Mesothelial cell of epicardium (in vitro differentiated cells): Measurements from ENCODE around the gene MVK. TPM values are rescaled to one million over a fixed set of nuclear protein-coding genes. Genes with fewer than 3 reads are reported as not detected.

Source experiments
- DNase-seq, 2 experiments: peaks; one replicate each; pipeline ENCODE4 v3.0.0; 2021; ENCODE audit warnings: low spot score in 2 of 2; ENCODE audit not compliant: unreplicated experiment in 2 of 2
- H3K27ac Mint-ChIP-seq: 2 replicates; pipeline ENCODE4 v1.8.0; 2021; ENCODE audit warnings: mixed read lengths
- H3K27me3 Mint-ChIP-seq: 2 replicates; pipeline ENCODE4 v1.8.0; 2021; ENCODE audit warnings: low read depth, mixed read lengths
- H3K36me3 Mint-ChIP-seq: 2 replicates; pipeline ENCODE4 v1.8.0; 2021; ENCODE audit warnings: mixed read lengths
- H3K4me1 Mint-ChIP-seq: 2 replicates; pipeline ENCODE4 v1.8.0; 2021; ENCODE audit warnings: mixed read lengths
- H3K4me3 Mint-ChIP-seq: 2 replicates; pipeline ENCODE4 v1.8.0; 2021; ENCODE audit warnings: mild to moderate bottlenecking, moderate library complexity, mixed read lengths
- H3K9me3 Mint-ChIP-seq: 2 replicates; pipeline ENCODE4 v1.8.0; 2021; ENCODE audit warnings: mixed read lengths
- total RNA-seq: library from RNA; stranded (reverse); gene quantifications from 3 replicates; pipeline ENCODE4 v1.2.1, GENCODE V29; 2021
- TF ChIP-seq, protein P1 (sequence below): fragments of 200-600 bp; sonication (generic); IDR thresholded peaks from one replicate; pipeline ENCODE4 v1.5.0; 2021; ENCODE audit warnings: antibody characterized with exemption; ENCODE audit not compliant: unreplicated experiment

The MVK gene
- total RNA-seq, 1 donor from 2014 or later = 18.0 TPM

DNA sequence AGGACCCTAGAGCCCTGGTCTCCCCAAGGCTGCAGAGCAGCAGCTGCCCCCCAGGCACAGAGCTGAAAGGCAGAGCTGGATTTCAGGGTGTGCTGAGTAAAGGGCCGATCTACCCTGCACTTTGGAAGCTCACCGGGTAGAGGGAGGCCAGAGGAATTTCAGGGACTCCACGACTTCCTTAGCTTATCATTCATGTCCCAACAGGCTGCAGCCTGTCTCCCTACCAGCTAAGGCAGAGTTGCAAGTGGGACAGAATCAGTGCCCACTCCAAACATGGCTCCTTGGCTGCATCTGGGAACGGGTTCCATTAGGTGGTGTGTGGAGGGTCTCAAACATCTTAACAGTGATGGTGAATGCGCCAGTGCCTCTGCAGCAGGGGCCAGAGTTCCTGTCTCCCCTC is 27.8 kb upstream of the MVK start:
- no peak overlapping the region for H3K4me3 Mint-ChIP-seq
- H3K27ac Mint-ChIP-seq = no peak overlapping the region
- no peak for DNase-seq
- peaks cover 32% of the 10 kb centered on the region for H3K27me3 Mint-ChIP-seq
- H3K36me3 Mint-ChIP-seq = no peaks in the 10 kb centered on the region
- no peaks in the 10 kb centered on the region for H3K9me3 Mint-ChIP-seq
- TF ChIP-seq, protein P1, sequence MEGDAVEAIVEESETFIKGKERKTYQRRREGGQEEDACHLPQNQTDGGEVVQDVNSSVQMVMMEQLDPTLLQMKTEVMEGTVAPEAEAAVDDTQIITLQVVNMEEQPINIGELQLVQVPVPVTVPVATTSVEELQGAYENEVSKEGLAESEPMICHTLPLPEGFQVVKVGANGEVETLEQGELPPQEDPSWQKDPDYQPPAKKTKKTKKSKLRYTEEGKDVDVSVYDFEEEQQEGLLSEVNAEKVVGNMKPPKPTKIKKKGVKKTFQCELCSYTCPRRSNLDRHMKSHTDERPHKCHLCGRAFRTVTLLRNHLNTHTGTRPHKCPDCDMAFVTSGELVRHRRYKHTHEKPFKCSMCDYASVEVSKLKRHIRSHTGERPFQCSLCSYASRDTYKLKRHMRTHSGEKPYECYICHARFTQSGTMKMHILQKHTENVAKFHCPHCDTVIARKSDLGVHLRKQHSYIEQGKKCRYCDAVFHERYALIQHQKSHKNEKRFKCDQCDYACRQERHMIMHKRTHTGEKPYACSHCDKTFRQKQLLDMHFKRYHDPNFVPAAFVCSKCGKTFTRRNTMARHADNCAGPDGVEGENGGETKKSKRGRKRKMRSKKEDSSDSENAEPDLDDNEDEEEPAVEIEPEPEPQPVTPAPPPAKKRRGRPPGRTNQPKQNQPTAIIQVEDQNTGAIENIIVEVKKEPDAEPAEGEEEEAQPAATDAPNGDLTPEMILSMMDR = no peak
- H3K4me1 Mint-ChIP-seq = no peaks in the 10 kb centered on the region

DNA sequence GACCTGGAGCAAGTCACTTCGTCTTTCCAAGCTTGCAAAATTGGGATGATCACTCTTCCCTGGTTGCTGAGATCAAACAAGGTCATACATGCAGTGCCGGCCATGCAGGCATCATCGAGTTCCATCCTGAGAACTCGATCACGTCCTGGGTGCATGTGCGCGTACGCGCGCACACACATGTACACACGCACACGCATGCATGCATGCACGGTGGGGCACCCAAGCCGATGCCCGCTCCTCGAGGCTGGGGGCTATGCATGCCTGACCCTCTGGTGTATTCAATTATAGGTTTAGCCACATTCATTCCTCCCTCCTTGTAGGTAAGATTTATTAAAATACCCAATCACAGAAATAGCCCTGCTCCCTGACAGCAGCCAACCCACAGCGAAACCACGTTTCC is 26.3 kb upstream of the MVK start:
- peaks cover 32% of the 10 kb centered on the region for H3K27me3 Mint-ChIP-seq
- H3K36me3 Mint-ChIP-seq = no peaks in the 10 kb centered on the region
- H3K4me1 Mint-ChIP-seq = no peaks in the 10 kb centered on the region
- no peaks in the 10 kb centered on the region for H3K9me3 Mint-ChIP-seq
- no peak overlapping the region for H3K27ac Mint-ChIP-seq
- no peak overlapping the region for H3K4me3 Mint-ChIP-seq
- TF ChIP-seq, protein P1 = no peak
- no peak for DNase-seq

DNA sequence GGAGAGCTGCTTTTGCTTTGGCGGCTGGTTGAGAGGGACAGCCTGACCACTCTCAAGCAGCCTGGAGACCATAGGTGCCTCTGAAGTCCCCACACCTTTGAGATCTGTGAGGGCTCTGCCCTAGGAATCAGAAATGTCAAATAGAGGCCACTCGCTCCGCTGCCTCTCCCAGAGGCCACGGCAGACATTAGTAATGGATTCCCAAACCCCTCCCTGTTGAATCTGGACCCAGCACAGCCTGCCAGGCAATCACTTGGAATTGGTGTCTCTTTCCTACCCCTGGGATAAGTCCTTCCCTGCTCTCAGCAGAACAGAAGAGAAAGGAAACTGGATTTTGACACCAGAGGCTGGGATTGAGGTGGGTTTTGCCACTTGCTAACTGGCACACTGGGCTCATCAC is 25.3 kb upstream of the MVK start:
- DNase-seq = no peak
- Mint-ChIP-seq H3K36me3 (no peaks in the 10 kb centered on the region), H3K4me3 (no peak overlapping the region), H3K27me3 (peaks cover 32% of the 10 kb centered on the region), H3K27ac (no peak overlapping the region), H3K4me1 (no peaks in the 10 kb centered on the region), H3K9me3 (no peaks in the 10 kb centered on the region)
- TF ChIP-seq, protein P1 = no peak

DNA sequence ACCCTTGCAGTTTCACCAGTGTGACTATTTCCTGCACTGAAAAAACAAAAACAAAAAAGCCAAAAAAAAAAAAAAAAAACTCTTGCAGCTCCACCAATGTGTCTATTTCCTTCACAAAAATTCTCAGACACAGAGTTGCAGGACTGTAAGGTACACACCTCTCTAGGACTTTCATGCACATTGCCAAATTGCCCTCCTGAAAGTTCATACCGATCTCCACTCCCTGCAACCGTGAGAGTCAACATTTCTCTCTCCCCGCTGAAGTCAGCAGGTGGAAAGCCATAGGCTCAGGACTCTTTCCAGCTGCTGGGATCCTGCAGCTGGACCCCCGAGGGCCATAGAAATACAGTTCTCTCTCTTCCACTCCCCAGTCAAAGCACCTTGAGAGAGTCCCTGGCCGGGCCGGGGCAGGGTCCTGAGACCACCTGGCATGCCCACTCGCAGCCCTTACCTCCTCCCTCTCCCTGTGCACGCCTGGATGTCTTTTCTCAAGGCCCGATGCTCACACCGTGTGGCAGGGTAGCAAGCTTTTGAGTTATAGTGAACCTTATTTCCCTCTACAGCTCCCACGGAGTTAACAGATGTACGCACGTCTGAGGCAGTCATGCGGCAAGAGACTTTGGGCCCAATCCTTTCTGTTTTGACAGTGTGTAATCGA is 23.9 kb upstream of the MVK start:
- peaks cover 35% of the 10 kb centered on the region for H3K27me3 Mint-ChIP-seq
- H3K27ac Mint-ChIP-seq = no peak overlapping the region
- no peaks in the 10 kb centered on the region for H3K36me3 Mint-ChIP-seq
- TF ChIP-seq, protein P1 = no peak
- no peaks in the 10 kb centered on the region for H3K4me1 Mint-ChIP-seq
- no peaks in the 10 kb centered on the region for H3K9me3 Mint-ChIP-seq
- no peak for DNase-seq
- H3K4me3 Mint-ChIP-seq = no peak overlapping the region

DNA sequence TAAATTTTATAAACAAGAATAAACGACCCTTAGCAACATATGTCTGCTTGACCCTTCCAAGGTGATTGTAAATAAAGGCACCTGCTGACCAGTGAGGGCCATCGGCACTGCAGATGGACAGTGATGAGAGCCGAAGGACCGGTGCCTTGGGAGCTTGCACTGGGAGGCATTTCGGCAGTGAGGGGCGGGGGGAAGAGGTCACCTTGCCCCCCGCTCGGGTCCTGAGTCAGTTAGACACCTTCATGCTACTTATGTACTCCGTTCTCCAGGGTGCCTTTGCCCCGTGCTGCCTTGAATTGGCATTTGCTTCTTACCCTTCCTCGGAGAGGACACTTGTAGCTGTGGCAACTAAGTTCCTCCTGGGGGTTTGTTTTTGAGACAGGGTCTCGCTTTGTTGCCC is 23.3 kb upstream of the MVK start:
- Mint-ChIP-seq H3K27me3 (peaks cover 35% of the 10 kb centered on the region), H3K4me3 (no peak overlapping the region), H3K4me1 (no peaks in the 10 kb centered on the region), H3K9me3 (no peaks in the 10 kb centered on the region), H3K36me3 (no peaks in the 10 kb centered on the region), H3K27ac (no peak overlapping the region)
- TF ChIP-seq, protein P1 = no peak
- no peak for DNase-seq

DNA sequence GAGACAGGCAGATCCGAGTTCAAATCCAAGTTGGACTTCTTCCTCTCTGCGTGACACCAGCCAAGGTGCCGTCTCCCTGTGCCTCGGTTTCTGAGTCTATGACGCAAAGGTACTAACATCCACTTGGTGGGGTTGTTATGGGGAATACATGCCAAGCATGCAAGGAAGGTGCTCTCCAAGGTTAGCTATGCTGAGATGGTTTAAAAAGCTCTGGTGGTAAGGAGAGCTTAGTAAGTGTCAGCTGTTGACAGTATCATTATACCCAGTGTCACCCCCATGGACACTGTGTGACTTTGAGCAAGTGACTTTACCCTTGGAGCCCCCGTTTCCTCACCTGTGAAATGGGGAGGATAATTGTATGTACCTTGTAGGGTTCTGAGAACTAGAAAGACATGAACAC is 22.5 kb upstream of the MVK start:
- Mint-ChIP-seq H3K27me3 (peaks cover 35% of the 10 kb centered on the region), H3K4me1 (no peaks in the 10 kb centered on the region), H3K27ac (no peak overlapping the region), H3K4me3 (no peak overlapping the region), H3K36me3 (no peaks in the 10 kb centered on the region), H3K9me3 (no peaks in the 10 kb centered on the region)
- TF ChIP-seq, protein P1 = no peak
- DNase-seq = no peak
